Activated CD4-positive, alpha-beta T cell treated with anti-CD3 and anti-CD28 coated beads, Interleukin-2, amount 50 U/mL, for 48 hours (primary cell): Measurements from ENCODE around the gene PTPRCAP.
A peak's percentile ranks its signal among the peaks of the same experiment; 100 is the strongest.
"Not testable (repeated sequence)": the region's sequence is repeated elsewhere in the genome, so short reads cannot be mapped to it uniquely, and the experiment has no call there.

Experiments used
- DNase-seq, 2 experiments: peaks; one replicate each; pipeline ENCODE4 v3.0.0-alpha.2; 2020

The PTPRCAP gene, protein sequence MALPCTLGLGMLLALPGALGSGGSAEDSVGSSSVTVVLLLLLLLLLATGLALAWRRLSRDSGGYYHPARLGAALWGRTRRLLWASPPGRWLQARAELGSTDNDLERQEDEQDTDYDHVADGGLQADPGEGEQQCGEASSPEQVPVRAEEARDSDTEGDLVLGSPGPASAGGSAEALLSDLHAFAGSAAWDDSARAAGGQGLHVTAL

GRCh38 chr11:67437082-67437808 is at the start of gene PTPRCAP:
TSS of gene PTPRCAP (minus strand) at chr11:67437682. CDS start at chr11:67437619, 63 bp downstream.
- peak; percentile 78 to 81 for DNase-seq

- peak; percentile 66 to 76 for DNase-seq
Observed at GRCh38 chr11:67486481-67487195, 49.2 kb upstream of the PTPRCAP start.

GRCh38 chr11:67485873-67486361 is 48.4 kb upstream of the PTPRCAP start:
- peak; percentile 71 to 80 for DNase-seq

- DNase-seq = peak; percentile 81 to 86
Observed at GRCh38 chr11:67484847-67485311, 47.4 kb upstream of the PTPRCAP start.

DNA sequence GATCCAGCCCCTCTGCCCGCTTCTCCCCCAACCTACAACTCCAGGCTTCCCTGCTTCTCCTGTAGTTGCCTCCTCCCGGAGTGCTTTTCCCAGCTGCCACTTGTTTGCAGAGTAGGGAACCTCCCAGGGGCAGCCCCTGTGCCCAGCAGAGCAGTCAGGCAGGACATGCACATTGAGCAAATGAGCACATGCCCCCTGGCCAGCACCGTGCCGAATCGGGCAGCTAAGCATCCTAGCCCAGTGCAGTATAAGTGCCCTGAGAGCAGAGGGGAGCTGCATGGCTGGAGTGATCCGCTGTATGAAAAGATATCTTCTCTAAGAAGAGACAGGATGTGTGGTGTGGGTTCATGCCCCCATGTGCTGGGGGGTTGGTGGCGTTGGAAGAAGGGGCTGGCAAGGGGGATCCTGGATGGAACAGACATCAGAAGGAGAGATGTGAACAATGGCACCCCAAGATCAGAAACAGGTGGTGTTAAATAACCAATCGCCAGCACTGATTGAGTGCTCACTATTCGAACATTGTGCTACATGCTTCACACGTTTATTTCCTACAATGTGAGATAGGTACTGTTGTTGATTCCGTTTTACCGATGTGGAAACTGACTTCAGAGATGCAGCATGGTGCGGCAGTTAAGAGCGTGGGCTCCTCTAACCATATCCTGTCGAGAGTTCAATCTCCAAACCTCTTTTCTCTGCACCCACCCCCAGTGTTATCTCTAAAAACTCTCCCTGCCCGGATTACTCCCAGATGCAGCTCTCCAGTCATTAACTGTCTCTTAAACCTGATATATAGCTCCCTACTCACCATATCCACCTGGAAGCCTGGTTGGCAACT is 46.6 kb upstream of the PTPRCAP start:
- peak; percentile 49 to 50 for DNase-seq

GRCh38 chr11:67482827-67483798 is 45.6 kb upstream of the PTPRCAP start, which contains the start of gene AIP:
TSS of gene AIP (plus strand) at chr11:67483026. CDS start at chr11:67483159, 133 bp downstream.
- peak; percentile 97 to 98 for DNase-seq

DNA sequence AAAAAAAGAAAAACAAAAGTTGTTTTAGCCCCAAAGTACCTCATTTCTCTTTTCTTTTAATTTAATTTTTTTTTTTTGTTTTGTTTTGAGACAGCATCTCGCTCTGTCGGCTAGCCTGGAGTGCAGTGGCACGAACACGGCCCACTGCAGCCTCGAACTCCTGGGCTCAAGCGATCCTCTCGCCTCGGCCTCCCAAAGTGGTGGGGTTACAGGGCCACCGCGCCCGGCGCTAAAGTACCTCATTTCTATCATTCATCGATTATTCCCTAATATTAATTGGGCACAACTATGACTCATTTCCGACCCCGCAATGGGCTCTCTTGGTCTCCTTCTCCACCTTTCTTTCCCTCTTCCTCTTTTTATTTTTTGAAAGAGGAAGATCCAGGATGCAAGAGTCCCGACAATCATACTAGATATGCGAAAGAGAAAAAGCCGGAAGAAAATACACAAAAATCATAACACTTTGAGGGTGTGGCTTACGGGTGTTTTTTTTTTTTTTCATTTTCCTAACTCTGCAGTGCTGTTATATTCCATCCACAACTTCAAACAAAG is 44.9 kb upstream of the PTPRCAP start:
- DNase-seq = no peak

DNA sequence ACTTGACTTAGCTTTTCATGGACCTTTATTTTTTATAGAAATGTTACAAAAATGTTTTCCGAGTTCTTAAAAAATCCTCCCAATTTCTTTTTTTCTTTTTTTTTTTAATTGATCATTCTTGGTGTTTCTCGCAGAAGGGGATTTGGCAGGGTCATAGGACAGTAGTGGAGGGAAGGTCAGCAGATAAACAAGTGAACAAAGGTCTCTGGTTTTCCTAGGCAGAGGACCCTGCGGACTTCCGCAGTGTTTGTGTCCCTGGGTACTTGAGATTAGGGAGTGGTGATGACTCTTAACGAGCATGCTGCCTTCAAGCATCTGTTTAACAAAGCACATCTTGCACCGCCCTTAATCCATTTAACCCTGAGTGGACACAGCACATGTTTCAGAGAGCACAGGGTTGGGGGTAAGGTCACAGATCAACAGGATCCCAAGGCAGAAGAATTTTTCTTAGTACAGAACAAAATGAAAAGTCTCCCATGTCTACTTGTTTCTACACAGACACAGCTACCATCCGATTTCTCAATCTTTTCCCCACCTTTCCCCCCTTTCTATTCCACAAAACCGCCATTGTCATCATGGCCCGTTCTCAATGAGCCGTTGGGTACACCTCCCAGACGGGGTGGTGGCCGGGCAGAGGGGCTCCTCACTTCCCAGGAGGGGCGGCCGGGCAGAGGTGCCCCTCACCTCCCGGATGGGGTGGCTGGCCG is 40.0 kb upstream of the PTPRCAP start:
- not testable (repeated sequence) for DNase-seq

- DNase-seq = not testable (repeated sequence)
Observed at GRCh38 chr11:67476692-67477091, 39.2 kb upstream of the PTPRCAP start.

GRCh38 chr11:67472882-67473281 is 35.4 kb upstream of the PTPRCAP start:
- DNase-seq = no peak

DNA sequence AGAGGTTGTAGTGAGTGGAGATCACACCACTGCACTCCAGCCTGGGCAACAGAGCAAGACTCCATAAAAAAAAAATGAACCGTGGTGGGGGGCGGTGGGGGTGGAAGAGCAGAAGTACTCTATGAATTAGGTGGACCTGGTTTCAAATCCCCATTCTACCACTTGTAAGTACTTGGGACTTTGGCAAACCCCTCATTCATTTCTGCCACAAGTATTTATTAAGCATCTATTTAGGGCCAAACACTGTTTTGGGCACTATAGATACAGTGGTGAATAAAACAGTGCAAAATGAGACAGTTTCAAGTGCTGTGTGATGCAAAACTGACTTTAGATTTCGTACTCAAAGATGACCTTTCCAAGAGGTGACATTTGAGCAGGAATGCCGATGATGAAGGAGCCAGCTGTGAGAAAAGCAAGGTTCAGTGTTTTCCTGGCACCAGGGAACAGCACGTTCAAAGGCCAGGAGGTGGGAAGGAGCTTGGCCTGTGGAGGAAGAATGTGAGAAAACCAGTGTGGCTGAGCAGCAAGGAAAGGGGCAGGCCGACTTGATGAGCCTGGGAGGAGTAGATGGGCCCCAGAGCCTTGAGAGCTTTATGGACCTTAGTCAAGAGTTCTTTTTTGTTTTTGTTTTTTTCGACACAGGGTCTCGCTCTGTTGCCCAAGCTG is 33.0 kb upstream of the PTPRCAP start:
- DNase-seq = no peak

DNA sequence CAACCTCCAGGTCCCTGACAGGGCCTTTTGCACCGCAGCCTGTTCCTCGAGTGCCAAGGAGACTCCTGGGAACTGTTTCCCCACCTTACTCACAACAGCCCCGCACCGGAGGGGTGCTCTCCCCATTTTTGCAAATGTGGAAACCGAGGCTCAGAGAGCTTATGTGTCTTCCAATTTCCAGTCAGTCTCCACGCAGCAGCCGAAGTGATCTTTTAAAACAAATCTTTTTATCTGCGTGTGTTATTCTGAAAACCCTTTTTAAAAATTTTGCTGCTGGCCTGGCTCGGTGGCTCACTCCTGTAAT is 32.0 kb upstream of the PTPRCAP start:
- no peak for DNase-seq

DNA sequence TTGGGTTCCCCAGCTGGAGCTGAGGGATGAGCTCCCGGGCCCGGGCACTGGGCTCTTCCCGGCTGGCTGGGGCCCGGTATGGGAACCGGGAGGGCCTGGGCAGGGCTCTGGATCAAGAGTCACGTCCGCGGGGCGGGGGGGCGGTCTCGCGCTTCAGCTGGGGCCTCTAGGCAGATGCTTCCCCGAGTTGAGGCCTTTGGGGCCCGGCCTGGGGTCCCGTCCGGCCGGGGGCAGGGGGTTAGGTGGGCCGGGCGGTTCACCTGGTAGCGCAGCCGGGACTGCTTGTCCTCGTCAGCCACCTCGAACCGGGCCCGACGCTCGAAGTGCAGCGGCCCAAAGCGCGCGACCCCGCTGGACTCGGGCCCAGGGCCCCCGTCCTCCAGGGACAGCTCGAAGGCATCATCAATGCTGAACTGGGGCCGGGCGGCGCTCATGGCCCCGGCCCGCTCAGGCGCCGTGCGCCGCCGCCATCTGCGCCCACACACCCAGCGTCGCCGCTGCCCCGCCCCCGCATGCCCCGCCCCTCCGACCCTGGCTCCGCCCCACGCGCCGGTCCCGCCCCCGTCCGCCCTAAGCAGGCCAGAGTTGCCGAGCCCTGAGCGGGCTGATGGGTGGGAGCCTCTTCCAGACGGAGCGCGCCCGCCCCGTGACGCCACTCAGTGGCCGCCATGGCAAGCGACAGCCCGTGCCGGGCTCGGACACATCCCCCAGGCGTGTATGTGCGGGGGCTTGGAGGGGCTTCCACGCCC is 31.5 kb upstream of the PTPRCAP start, which contains the start of gene TMEM134:
TMEM134 (minus strand) TSS at position 493 of the 749 bp plus-strand sequence; CDS start at position 434, 59 bp downstream.
- peak; percentile 88 to 91 for DNase-seq

DNA sequence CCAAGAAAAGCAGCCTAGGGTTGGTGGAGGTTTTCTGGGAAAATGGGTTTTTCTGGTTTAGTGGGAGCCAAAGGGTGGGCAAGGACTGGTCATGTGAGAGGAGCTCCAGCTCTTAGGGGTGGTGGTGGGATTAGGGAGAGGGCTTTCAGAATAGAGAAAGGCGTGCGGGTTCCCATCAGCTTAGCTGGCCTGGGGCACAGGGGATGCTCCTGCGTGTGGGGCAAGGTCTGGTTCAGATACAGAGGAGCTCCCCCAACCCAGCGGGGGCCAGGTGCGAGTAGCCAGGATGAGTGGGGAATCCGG is 30.9 kb upstream of the PTPRCAP start:
- DNase-seq = peak in 1 of 2 experiments; percentile 51

GRCh38 chr11:67468056-67468455 is 30.6 kb upstream of the PTPRCAP start:
- peak in 1 of 2 experiments; percentile 62 for DNase-seq

GRCh38 chr11:67466962-67467771 is 29.7 kb upstream of the PTPRCAP start:
- no peak for DNase-seq

GRCh38 chr11:67466367-67466766 is 28.9 kb upstream of the PTPRCAP start:
- DNase-seq = no peak

DNA sequence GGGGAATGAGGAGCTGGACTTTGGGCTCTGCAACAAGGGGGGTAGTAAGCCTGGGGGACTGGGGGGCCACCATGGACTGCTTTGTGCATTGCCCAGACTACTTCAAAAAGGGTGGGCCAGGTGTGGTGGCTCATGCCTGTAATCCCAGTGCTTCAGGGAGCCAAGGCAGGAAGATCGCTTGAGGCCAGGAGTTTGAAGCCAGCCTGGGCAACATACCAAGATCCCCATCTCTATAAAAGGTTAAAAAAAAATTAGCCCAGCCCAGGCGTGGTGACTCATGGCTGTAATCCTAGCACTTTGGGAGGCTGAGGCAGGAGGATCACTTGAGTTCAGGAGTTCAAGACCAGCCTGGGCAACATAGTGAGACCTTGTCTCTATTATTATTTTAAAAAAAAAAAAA is 28.0 kb upstream of the PTPRCAP start:
- not testable (repeated sequence) for DNase-seq
